IPS-20b (cell line): ENCODE measurements around the gene PLA2G2F.
"Not testable (repeated sequence)": the region's sequence is repeated elsewhere in the genome, so short reads cannot be mapped to it uniquely, and the experiment has no call there.

ENCODE experiments used
- H3K27ac ChIP-seq: one replicate; pipeline ENCODE4 v1.5.1; 2013; ENCODE audit warnings: low read length
- H3K27me3 ChIP-seq: 2 replicates; pipeline ENCODE4 v1.6.1; 2013; ENCODE audit warnings: mild to moderate bottlenecking, low read length, inconsistent platforms; ENCODE audit not compliant: insufficient read depth
- H3K36me3 ChIP-seq: 2 replicates; pipeline ENCODE4 v1.6.1; 2013; ENCODE audit warnings: low read depth, mild to moderate bottlenecking, inconsistent platforms, low read length, moderate library complexity; ENCODE audit not compliant: insufficient read depth
- H3K4me1 ChIP-seq: 2 replicates; pipeline ENCODE4 v1.6.1; 2013; ENCODE audit warnings: mild to moderate bottlenecking, control low read depth, inconsistent platforms, low read length, moderate library complexity; ENCODE audit not compliant: insufficient read depth
- H3K4me3 ChIP-seq: 2 replicates; pipeline ENCODE4 v1.5.1; 2013; ENCODE audit warnings: mild to moderate bottlenecking, low read length, inconsistent platforms
- H3K9ac ChIP-seq: 2 replicates; pipeline ENCODE4 v1.6.1; 2013; ENCODE audit warnings: low read depth, mild to moderate bottlenecking, inconsistent platforms, low read length, moderate library complexity
- H3K9me3 ChIP-seq: 2 replicates; pipeline ENCODE4 v1.6.1; 2013; ENCODE audit warnings: mild to moderate bottlenecking, low read depth, low read length, inconsistent platforms; ENCODE audit not compliant: insufficient read depth

Gene PLA2G2F

DNA sequence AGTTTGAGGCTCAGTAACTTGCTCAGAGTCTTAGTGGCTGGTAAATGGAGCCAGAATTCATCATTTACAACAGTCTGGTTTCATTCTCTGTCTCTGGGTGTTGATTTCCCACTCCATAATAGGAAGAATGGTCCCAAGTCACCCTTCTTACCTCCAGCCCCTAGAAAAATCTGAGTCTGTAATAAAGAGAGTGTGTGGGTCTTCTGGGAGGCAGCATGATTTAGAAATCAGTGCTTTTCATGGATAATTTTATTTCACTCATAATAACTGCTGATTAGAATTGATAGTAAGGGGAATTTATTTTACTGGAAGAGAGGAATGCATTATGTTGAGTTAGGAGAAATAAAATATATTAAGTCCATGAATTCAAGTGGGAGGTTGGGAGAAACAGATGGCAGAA, 21.9 kb upstream of the PLA2G2F start:
- Histone ChIP-seq H3K9ac (no peak overlapping the region), H3K27me3 (no peaks in the 10 kb centered on the region), H3K27ac (no peak overlapping the region), H3K9me3 (no peaks in the 10 kb centered on the region), H3K4me1 (peaks cover 6% of the 10 kb centered on the region; the same call in 1 of the 2 replicates), H3K36me3 (no peaks in the 10 kb centered on the region), H3K4me3 (no peak overlapping the region)

DNA sequence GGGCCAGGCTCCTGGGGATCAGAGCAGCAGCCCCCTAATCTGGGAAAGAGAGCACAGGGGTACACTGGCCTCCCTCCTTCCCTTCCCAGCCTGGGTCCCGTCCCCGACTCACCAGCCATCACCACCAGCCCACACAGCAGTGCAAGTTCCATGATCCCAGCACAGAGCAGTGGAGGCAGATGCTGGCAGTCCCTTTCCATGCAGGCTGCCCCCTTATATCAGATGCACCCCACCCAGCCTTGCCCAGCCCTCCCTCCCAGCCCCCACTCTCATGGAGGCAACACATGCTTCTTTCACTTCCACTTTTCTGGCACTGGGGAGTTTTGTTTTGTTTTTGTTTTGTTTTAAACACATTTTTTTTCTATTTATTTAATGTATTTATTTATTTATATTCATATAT, 19.8 kb upstream of the PLA2G2F start, which contains the start of gene PLA2G2D:
Gene PLA2G2D, minus strand, starts transcription at position 190 of the 400 bp plus-strand sequence. Its CDS starts 38 bp downstream, at position 152.
- Histone ChIP-seq H3K27ac (no peak within 1 kb of the TSS), H3K9me3 (no peaks in the 10 kb centered on the region), H3K4me1 (peaks cover 3% of the 10 kb centered on the region; the same call in 1 of the 2 replicates), H3K9ac (no peak within 1 kb of the TSS), H3K4me3 (no peak within 1 kb of the TSS), H3K36me3 (no peaks in the 10 kb centered on the region), H3K27me3 (no peaks in the 10 kb centered on the region)

- Histone ChIP-seq H3K4me1 (no peaks in the 10 kb centered on the region), H3K4me3 (no peak overlapping the region), H3K9ac (no peak overlapping the region), H3K27ac (no peak overlapping the region), H3K36me3 (no peaks in the 10 kb centered on the region), H3K27me3 (no peaks in the 10 kb centered on the region), H3K9me3 (no peaks in the 10 kb centered on the region)
Measured at GRCh38 chr1:20120796-20121195, 18.3 kb upstream of the PLA2G2F start.

DNA sequence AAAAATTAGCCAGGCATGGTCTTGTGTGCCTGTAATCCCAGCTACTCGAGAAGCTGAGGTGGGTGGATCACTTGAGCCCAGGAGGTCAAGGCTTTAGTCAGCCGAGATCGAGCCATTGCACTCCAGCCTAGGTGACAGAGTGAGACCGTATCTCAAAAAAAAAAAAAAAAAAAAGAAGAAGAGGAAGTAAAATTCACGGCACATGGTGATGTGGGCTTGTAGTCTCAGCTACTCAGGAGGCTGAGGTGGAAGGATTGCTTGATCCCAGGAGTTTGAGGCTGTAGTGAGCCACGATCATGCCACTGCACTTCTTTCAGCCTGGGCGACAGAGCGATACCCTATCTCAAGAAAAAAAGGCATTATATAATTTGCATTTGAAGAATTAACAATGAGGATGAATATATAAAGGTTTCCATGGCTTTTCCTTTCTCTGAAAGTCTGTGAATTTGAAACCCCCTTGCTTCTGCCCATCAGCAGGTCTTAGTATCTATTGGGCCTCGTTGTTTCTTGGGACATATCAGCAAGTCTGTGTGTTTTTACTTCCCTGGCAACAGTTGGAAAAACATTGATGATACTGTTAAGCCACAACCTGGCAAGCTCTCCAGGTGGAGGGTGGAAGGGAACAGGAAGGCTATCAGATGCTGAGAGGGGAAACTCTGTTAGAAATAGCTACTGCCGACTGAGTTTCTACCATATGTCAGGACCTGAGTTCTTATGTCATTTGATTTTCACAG, 15.2 kb upstream of the PLA2G2F start:
- no peaks in the 10 kb centered on the region for H3K36me3 ChIP-seq
- H3K9me3 ChIP-seq = no peaks in the 10 kb centered on the region
- H3K4me3 ChIP-seq = no peak overlapping the region
- no peaks in the 10 kb centered on the region for H3K27me3 ChIP-seq
- no peaks in the 10 kb centered on the region for H3K4me1 ChIP-seq
- H3K9ac ChIP-seq = no peak overlapping the region
- H3K27ac ChIP-seq = no peak overlapping the region

GRCh38 chr1:20124456-20125057, 14.6 kb upstream of the PLA2G2F start:
- Histone ChIP-seq H3K4me1 (no peaks in the 10 kb centered on the region), H3K27ac (no peak overlapping the region), H3K4me3 (no peak overlapping the region)

DNA sequence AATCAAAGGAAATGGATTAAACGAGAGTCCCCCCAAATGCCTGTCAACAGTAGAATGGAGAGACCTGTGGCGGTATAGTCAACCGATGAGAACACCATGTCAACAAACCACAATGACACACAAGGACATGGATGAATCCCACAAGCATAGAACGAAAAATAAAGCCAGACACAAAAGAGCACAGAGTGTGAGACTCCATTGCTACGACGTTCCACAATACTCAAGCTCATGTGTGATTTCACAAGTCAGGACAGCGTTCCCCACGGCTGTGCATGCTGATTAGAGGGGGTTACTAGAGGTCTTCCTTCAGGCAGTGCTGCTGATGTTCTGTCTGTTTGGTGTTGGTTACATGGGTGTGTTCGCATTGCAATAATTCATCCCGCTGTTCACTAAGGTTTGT, 14.0 kb upstream of the PLA2G2F start:
- no peak overlapping the region for H3K27ac ChIP-seq
- H3K9ac ChIP-seq = no peak overlapping the region
- peaks cover 5% of the 10 kb centered on the region for H3K9me3 ChIP-seq
- no peaks in the 10 kb centered on the region for H3K36me3 ChIP-seq
- H3K27me3 ChIP-seq = no peaks in the 10 kb centered on the region
- H3K4me3 ChIP-seq = no peak overlapping the region
- no peaks in the 10 kb centered on the region for H3K4me1 ChIP-seq

More at GRCh38 chr1:20124456-20125057, 14.6 kb upstream of the PLA2G2F start:
- H3K9me3 ChIP-seq = no peaks in the 10 kb centered on the region; the same call in 1 of the 2 replicates
- H3K27me3 ChIP-seq = no peaks in the 10 kb centered on the region
- H3K36me3 ChIP-seq = no peaks in the 10 kb centered on the region
- H3K9ac ChIP-seq = no peak overlapping the region

DNA sequence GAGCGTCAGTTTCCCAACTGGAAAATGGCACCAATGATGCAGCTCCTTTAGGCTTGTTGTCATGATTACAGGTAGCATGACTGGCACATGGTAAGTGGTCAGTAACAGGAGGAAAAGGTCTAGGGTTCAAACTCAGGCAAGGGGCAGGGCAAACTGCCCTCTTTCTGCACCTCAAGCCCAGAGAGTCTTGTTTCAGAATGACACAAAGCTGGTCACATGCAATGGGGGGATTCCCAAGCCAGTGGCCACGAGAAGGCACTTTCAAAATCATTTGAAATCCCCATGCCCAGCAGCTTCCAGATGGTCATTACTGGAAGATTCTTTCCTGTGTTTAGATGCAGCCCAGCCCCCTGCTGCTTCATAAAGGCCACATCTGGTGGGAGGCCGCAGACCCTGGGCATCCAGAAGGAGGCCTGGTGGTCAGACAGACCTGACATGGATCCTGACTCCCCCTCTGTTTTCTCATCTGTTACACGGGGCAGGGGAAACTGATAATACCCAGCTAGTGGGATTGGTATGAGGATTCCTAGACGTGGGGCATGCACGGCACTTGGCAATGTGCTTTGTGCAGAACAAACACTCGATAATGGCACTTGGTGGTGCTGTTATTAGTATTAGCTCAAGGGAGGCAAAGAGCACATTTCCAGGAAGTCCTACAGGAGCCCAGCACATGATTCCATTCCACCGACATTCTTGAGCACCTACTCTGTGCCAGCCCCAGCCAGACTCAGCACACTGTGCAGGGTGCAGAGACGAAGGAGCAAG, 12.9 kb upstream of the PLA2G2F start:
- H3K27me3 ChIP-seq = no peaks in the 10 kb centered on the region
- H3K4me1 ChIP-seq = no peaks in the 10 kb centered on the region
- no peak overlapping the region for H3K9ac ChIP-seq
- H3K27ac ChIP-seq = no peak overlapping the region
- no peaks in the 10 kb centered on the region for H3K36me3 ChIP-seq
- H3K4me3 ChIP-seq = no peak overlapping the region
- H3K9me3 ChIP-seq = peaks cover 8% of the 10 kb centered on the region

DNA sequence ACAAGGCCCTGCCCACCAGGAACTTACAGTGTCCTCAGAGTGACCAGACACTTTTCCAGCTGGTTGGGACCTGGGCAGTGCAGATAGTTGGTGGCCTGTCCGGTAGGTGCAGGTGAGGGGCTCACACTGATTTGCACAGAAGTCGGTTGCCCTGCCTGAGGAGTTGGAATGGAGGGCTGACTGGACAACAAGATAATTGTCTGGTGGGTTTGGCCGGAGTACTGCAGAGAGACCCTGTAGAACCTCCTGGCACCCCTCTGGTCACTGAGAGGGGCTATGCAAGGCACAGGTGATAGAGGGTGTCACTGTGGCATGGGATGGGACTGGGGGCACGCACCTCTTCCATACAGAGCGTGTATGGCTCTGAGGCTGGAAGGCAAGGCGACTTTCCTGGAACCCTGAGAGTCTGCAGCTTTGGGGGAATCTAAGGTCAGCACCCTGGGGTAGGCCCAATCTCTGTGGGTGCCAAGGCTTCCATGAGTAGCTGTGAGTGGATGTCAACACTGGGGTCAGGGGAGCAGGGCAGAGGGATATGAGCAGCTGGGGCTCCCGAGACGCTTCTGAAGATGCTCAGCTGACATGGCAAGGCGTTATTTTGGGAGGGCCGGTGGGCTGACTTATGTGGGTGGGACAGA, 12.2 kb upstream of the PLA2G2F start:
- no peak overlapping the region for H3K4me3 ChIP-seq
- H3K27ac ChIP-seq = no peak overlapping the region
- H3K27me3 ChIP-seq = no peaks in the 10 kb centered on the region
- H3K9me3 ChIP-seq = peaks cover 8% of the 10 kb centered on the region
- no peaks in the 10 kb centered on the region for H3K36me3 ChIP-seq
- no peaks in the 10 kb centered on the region for H3K4me1 ChIP-seq
- no peak overlapping the region for H3K9ac ChIP-seq

- H3K9ac ChIP-seq, H3K36me3 ChIP-seq, H3K4me1 ChIP-seq, H3K9me3 ChIP-seq, H3K27ac ChIP-seq, H3K27me3 ChIP-seq, H3K4me3 ChIP-seq: not testable (repeated sequence)
Measured at GRCh38 chr1:20130518-20130917, 8.6 kb upstream of the PLA2G2F start.

GRCh38 chr1:20134995-20135394, 4.1 kb upstream of the PLA2G2F start:
- no peaks in the 10 kb centered on the region for H3K36me3 ChIP-seq
- no peak overlapping the region for H3K4me3 ChIP-seq
- peaks cover 4% of the 10 kb centered on the region; the same call in 1 of the 2 replicates for H3K9me3 ChIP-seq
- no peak overlapping the region for H3K27ac ChIP-seq
- H3K4me1 ChIP-seq = no peaks in the 10 kb centered on the region
- no peak overlapping the region for H3K9ac ChIP-seq
- H3K27me3 ChIP-seq = no peaks in the 10 kb centered on the region

GRCh38 chr1:20136249-20136648, 2.9 kb upstream of the PLA2G2F start:
- Histone ChIP-seq H3K4me1 (no peaks in the 10 kb centered on the region), H3K9me3 (no peaks in the 10 kb centered on the region), H3K4me3 (no peak overlapping the region), H3K27ac (no peak overlapping the region), H3K9ac (no peak overlapping the region), H3K36me3 (no peaks in the 10 kb centered on the region), H3K27me3 (no peaks in the 10 kb centered on the region)
